MCF 10A (cell line): ENCODE data around the gene SMIM20. TPM values are rescaled to one million over a fixed set of nuclear protein-coding genes. Genes with fewer than 3 reads are reported as not detected.

Experiments used
- BruUV-seq: library from RNA; stranded (reverse); fragments of 400-500 nt; replicated peaks from 2 replicates; lab custom pipeline; 2021; lab: Mats Ljungman, UMichigan
- CTCF ChIA-PET: fragments of 300-600 bp; sonication (Branson Sonifier 250); formaldehyde crosslinking; extraction: SDS; loops from one replicate; lab custom pipeline; 2021; ENCODE audit warnings: antibody characterized with exemption, inconsistent platforms; lab: Yijun Ruan, JAX
- POLR2A ChIA-PET: fragments of 300-600, 350-650 bp; sonication (Branson Sonifier 250); formaldehyde crosslinking; extraction: SDS; loops from one replicate; lab custom pipeline; 2020; ENCODE audit warnings: antibody characterized with exemption, inconsistent platforms; lab: Yijun Ruan, JAX
- DNase-seq: peaks from one replicate; pipeline ENCODE4 v3.0.0-alpha.2; 2018; ENCODE audit not compliant: unreplicated experiment
- H3K27ac Mint-ChIP-seq: one replicate; pipeline ENCODE4 v1.8.0; 2022; ENCODE audit warnings: mild to moderate bottlenecking, low read depth, mixed read lengths; ENCODE audit not compliant: unreplicated experiment
- H3K27me3 Mint-ChIP-seq: one replicate; pipeline ENCODE4 v1.8.0; 2022; ENCODE audit warnings: mixed read lengths; ENCODE audit not compliant: insufficient read depth, unreplicated experiment
- H3K36me3 Mint-ChIP-seq: one replicate; pipeline ENCODE4 v1.8.0; 2022; ENCODE audit warnings: mild to moderate bottlenecking, moderate library complexity, mixed read lengths; ENCODE audit not compliant: insufficient read depth, unreplicated experiment
- H3K4me1 Mint-ChIP-seq: one replicate; pipeline ENCODE4 v1.8.0; 2022; ENCODE audit warnings: mixed read lengths; ENCODE audit not compliant: insufficient read depth, unreplicated experiment
- H3K4me3 Mint-ChIP-seq: one replicate; pipeline ENCODE4 v1.8.0; 2022; ENCODE audit warnings: mild to moderate bottlenecking, moderate library complexity, mixed read lengths; ENCODE audit not compliant: unreplicated experiment
- H3K9me3 Mint-ChIP-seq: one replicate; pipeline ENCODE4 v1.8.0; 2022; ENCODE audit warnings: mixed read lengths; ENCODE audit not compliant: unreplicated experiment
- CTCF ChIP-seq: fragments of 200-600 bp; IDR thresholded peaks from one replicate; pipeline ENCODE4 v1.8.0; 2022; ENCODE audit warnings: antibody characterized with exemption, mild to moderate bottlenecking; ENCODE audit not compliant: unreplicated experiment
- intact Hi-C: fragments of 100-400 bp; cut with micrococcal nuclease; formaldehyde crosslinking; loops from 2 replicates; pipeline ENCODE4 v1.14.1; 2022
- total RNA-seq: library from RNA; stranded (reverse); gene quantifications from 2 replicates; pipeline ENCODE4 v1.2.3, GENCODE V29; 2022

The SMIM20 gene
- total RNA-seq, 1 experiment from 2014 or later = 38.2 TPM

DNA sequence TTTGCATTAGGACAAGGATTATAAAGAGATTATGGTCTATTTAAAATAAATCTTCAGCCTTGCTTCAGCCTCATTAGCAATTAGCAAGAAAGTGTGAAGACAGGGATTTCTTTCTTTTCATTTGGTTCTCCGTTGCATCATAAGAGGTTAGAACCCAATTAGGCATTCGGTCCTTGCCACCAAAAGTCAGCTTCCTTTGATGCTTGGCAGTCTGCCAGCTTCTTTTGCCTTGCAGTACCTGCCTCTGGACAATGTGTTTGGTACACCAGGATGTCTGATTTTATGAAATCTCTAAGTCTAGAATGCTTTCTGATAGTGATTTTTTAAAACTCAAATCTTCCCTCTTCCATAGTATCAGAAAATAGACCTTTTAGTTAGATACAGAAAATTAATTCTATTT is 12.4 kb downstream of the SMIM20 start:
- Mint-ChIP-seq H3K4me3 (no peak overlapping the region), H3K36me3 (peaks cover 15% of the 10 kb centered on the region), H3K27ac (no peak overlapping the region), H3K27me3 (no peaks in the 10 kb centered on the region), H3K4me1 (no peaks in the 10 kb centered on the region), H3K9me3 (no peaks in the 10 kb centered on the region)
- no peak for DNase-seq
- CTCF ChIA-PET = interaction anchor here (0.5 to 1.4 kb wide), 4 partner anchors 12 to 401 kb away, joined by 3 to 4 read pairs (median 4); partner anchors contain the start of gene SMIM20
- intact Hi-C loops = no loop called here
- BruUV-seq = no TSS peak
- POLR2A ChIA-PET = no interaction called here
- TF ChIP-seq CTCF = no peak

DNA sequence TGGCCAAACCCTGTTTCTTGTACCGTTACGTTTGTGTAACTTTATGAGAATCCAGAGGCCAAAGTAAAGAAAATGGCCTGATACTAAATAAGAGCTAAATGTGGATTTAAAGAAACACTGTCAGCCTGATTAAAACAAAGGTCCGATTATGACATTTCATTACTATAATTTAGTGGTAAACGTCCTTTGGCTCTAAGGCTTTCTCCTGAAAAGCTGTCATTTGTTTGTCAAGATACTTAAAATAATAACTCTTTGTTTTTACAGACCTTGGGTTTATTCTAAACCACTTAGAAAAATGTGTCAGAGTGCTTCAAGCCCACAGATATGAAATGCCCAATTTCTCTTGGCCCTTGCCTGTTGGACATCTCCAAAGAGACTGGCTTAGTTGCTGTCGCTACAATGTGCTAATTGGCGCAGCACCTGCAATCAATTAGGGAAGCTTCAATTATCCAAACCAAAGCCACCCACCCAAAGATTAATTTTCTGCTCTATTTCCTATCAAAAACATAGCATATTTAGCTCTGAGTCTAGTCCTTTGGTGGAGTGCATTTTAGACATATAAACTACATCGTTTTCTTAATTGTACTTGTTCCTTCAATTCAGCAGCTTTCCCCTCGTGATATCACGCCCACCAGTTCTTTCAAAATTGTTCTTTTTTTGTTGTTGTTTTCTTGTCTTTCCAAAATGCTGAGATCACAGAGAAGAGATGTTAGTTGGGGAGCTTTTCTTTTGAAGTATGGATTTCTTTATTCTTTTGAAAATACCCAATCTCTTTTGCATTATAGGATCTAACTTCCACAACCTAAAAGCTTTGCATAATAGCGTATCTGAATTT is 13.6 kb downstream of the SMIM20 start:
- Mint-ChIP-seq H3K27me3 (no peaks in the 10 kb centered on the region), H3K9me3 (no peaks in the 10 kb centered on the region), H3K4me3 (no peak overlapping the region), H3K36me3 (peaks cover 12% of the 10 kb centered on the region), H3K4me1 (no peaks in the 10 kb centered on the region), H3K27ac (no peak overlapping the region)
- TF ChIP-seq CTCF = no peak
- BruUV-seq = no TSS peak
- ChIA-PET CTCF (interaction anchor here (0.6 to 2.3 kb wide), 7 partner anchors 11 to 487 kb away, joined by 3 to 7 read pairs (median 3); no protein-coding TSS in a partner anchor), POLR2A (interaction anchor here (0.8 to 1.1 kb wide), 3 partner anchors 8 to 37 kb away, joined by 3 to 4 read pairs (median 3); partner anchors contain the start of gene SMIM20)
- intact Hi-C loops = no loop called here
- no peak for DNase-seq

DNA sequence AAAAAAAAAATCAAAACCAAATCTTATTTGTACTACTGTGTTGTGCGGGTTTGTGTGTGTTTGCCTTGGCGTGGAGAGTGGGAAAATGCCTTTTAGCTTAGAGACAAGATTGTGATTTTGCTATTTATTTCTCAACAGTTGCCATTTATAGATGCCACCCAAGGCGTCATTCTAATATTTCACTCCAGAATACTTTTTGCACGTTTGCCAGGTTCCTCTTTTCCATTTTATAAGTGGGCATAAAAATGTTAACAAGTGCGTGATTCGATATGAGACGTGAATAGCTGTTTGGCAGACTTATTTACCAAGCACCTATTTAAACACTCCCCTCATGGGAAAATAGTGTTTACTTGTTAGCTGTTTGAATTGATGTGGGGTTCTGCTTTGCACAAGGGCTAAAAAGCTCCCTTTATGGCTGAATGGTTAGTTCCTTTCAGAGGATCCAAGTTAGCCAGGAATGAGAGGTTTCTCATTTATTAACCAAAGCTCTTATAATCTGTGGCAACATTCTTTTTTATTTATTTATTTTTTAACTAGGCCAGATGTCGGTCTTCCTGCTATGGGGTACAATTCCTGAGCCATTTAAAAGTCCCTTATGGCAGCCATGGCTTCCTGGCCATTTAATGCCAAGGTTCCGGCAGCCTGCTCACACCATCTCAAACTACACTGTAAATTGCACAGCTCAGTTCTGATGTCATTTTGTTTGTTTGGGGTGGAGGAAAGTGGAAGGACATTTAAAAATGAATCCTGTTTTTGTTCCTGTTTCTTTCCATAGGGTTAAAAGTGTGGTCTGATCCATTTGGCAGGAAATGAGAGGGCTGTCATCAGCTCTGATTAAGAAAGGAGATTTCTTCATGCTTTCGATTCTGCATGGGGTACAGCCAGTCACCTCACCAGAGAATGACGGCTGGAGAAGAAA is 14.6 kb downstream of the SMIM20 start:
- Mint-ChIP-seq H3K36me3 (peaks cover 18% of the 10 kb centered on the region), H3K4me1 (no peaks in the 10 kb centered on the region), H3K9me3 (no peaks in the 10 kb centered on the region), H3K4me3 (no peak overlapping the region), H3K27ac (no peak overlapping the region), H3K27me3 (no peaks in the 10 kb centered on the region)
- no peak for DNase-seq
- intact Hi-C loops = no loop called here
- no peak for TF ChIP-seq CTCF
- no TSS peak for BruUV-seq
- ChIA-PET CTCF (interaction anchor here (0.6 to 2.3 kb wide), 11 partner anchors 8 to 488 kb away, joined by 3 to 7 read pairs (median 3); no protein-coding TSS in a partner anchor), POLR2A (interaction anchor here (0.7 to 1.1 kb wide), 3 partner anchors 13 to 33 kb away, joined by 3 read pairs; partner anchors contain the start of gene SMIM20)
